ENCODE measurements around the gene INAFM2. TPM values are rescaled to one million over a fixed set of nuclear protein-coding genes. Genes with fewer than 3 reads are reported as not detected.

Gene INAFM2
- 6.8 and 9.9 TPM in 2 replicates for total RNA-seq

DNA sequence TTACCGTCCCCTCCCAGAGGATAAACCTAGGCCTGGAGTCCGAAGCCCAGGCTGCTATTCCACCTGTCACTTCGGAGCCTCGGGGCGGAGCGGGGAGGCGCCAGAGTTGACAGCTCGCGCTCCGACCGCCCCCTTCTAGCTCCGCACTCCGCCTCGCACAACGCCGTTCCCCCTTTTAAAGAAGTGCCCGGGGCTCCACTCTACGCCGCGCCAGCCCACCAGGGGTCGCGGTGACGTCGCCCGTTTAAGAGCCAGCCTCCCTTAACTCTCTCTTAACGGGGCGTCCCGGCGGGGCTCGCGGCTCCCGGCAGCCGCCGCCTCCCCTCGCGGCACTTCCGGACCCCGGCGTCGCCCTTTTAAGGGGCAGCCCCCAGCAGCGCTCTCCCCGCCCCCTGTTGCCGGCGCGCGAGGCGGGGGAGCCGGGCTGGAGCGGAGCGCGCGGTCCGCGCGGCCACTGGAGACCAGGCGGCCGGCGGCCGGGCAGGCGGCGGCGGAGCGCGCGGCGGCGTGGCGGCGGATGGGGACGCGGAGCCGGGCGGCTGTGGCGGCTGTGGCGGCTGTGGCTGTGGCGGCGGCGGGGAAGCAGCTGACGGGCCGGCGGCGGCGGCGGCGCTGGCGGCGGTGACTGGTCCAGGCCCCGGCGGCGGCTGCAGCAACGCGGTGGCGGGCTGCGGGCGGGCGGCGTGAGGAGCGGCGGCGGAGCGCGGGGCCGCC is at the start of gene INAFM2:
INAFM2 (plus strand) TSS at position 454 of the 714 bp plus-strand sequence. CDS start 364 bp downstream, outside the sequence.
- intact Hi-C loops (cut with micrococcal nuclease), result loop anchor here (1.0 to 10.0 kb wide), 2 partner anchors 16 to 911 kb away; partner anchors contain the start of genes CHP1, EXD1 and PLCB2

- intact Hi-C loops (cut with micrococcal nuclease), result loop anchor here (1.0 to 10.0 kb wide), 4 partner anchors 57 to 590 kb away; partner anchors contain the start of gene FSIP1
Observed at GRCh38 chr15:40274350-40275274, 48.9 kb upstream of the INAFM2 start.

GRCh38 chr15:40275523-40275922 is 48.0 kb upstream of the INAFM2 start:
- intact Hi-C loops (cut with micrococcal nuclease), result loop anchor here (2.0 to 10.0 kb wide), 2 partner anchors 493 to 591 kb away; partner anchors contain the start of gene FSIP1

GRCh38 chr15:40275954-40276353 is 47.5 kb upstream of the INAFM2 start:
- intact Hi-C loops (cut with micrococcal nuclease), result loop anchor here (2.0 to 10.0 kb wide), 2 partner anchors 493 to 591 kb away; partner anchors contain the start of gene FSIP1

GRCh38 chr15:40276927-40277326 is 46.6 kb upstream of the INAFM2 start:
- intact Hi-C loops (cut with micrococcal nuclease), result loop anchor here (10.0 kb wide), 1 partner anchor 592 kb away; no protein-coding TSS in a partner anchor

GRCh38 chr15:40277471-40277870 is 46.0 kb upstream of the INAFM2 start:
- intact Hi-C loops (cut with micrococcal nuclease), result loop anchor here (10.0 kb wide), 1 partner anchor 593 kb away; no protein-coding TSS in a partner anchor

- intact Hi-C loops (cut with micrococcal nuclease), result loop anchor here (10.0 kb wide), 1 partner anchor 593 kb away; no protein-coding TSS in a partner anchor
Observed at GRCh38 chr15:40278026-40278425, 45.5 kb upstream of the INAFM2 start.

DNA sequence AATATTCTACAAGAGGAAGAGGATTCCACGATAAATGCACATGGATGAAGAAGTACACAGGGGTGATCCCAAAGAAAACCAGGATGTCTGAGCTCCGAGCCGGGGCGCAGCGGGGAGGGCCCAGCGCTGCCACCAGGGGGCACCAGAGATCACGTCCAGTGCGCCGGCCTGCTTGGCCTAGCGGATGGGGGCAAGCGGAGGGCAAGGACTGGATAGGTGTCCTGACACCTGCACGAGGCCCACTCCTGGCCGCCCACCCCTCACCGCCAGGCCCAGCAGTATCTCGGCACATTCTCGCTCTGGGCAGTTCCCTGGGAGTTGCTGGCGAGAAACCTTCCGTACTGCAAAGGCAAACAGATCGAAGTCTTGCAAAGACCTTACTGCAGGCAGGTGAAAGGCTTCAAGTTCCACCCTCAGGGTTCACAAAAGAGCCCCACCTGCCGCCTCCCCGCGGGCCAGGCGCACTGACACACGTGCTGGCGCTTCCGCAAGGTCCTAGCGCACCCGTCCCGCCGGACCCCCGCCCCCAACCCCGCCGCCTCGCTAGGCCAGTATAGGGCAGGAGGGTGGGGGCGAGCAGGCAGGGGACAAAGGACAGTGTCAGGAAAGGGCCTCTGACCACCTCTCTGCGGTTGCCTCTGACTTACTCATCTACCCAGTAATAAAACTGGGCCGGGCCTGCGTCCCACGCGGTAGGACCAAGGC is 43.9 kb upstream of the INAFM2 start:
- intact Hi-C loops (cut with micrococcal nuclease), result loop anchor here (1.0 to 10.0 kb wide), 4 partner anchors 31 to 595 kb away; no protein-coding TSS in a partner anchor

- intact Hi-C loops (cut with micrococcal nuclease), result loop anchor here (5.0 kb wide), 1 partner anchor 142 kb away; no protein-coding TSS in a partner anchor
Observed at GRCh38 chr15:40280260-40281056, 43.0 kb upstream of the INAFM2 start.

- intact Hi-C loops (cut with micrococcal nuclease), result loop anchor here (5.0 kb wide), 1 partner anchor 141 kb away; no protein-coding TSS in a partner anchor
Observed at GRCh38 chr15:40281057-40281800, 42.3 kb upstream of the INAFM2 start.

- intact Hi-C loops (cut with micrococcal nuclease), result loop anchor here (1.0 to 5.0 kb wide), 2 partner anchors 26 to 141 kb away; partner anchors contain the start of gene PLCB2
Observed at GRCh38 chr15:40281801-40282146, 41.7 kb upstream of the INAFM2 start.

DNA sequence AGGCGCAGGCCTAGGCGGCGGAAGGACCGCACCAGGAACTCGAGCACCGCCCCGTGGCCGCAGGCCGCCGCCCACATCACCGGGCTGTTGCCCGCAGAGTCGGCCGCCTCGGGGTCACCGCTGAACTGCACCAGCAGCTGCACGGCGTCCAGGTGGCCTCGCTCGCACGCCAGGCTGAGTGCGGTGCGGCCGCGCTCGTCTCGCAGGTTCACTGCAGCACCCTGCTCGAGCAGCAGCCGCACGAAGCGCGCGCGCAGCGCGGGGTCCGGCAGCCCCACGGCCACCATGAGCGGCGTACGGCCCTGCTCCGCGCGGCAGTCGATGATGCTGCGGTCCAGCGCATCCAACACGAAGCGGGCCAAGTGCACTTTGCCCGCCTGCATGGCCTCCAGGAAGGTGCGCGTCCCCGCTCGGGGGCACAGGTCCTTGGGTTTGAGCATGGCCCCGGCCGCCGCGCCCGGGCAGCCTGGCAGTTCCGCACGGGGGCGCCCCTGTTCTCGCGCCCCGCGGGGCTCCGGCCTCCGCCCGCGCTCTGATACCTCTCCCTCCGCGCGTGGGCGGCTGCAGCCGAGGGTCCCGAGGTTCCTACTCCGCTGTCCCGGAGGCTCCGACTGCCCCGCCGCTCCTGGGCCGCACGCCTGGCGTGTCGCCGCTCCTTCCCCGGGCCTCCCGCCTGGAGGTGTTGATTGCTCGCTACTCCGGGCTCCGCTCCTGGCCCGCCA is 41.2 kb upstream of the INAFM2 start:
- intact Hi-C loops (cut with micrococcal nuclease), result loop anchor here (1.0 to 5.0 kb wide), 2 partner anchors 25 to 140 kb away; partner anchors contain the start of gene PLCB2

DNA sequence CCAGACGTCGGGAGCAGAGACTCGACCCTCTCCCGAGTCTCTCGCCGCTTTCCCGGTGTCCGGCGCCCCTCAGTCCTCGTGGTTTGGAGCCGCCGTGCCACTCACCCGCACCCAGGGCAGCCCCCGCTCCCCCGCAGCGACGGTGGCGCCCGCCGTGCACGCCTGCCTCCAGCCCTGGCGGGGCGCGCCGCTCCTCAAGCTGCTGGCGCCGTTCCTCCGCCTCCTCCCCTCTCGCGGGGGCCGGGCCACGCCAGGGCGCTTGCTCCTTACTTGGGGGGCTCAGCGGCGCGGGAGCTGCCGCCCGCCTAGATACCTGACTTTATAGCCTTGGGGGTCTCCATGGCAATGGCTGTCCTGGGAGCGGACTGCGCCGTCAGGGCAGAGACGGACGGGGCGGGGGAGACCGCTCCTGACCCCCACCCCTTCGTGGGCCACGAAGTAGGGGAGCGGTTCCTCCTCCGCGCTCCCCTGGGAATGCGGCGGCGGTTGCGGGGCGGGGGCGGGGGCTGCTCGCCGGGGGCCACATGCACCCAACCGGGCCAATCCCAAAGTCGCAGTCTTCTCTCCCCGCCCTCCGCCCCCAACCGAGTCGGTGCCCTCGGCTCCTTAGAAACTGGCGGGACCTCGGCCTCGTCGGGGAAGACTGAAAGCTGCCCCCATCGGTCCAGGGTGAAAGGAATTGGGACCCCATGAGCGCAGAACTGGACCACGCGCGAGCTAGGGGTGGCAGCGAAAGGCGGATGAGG is 40.5 kb upstream of the INAFM2 start, which contains the start of gene ANKRD63:
ANKRD63 (minus strand) TSS at position 196 of the 746 bp plus-strand sequence. CDS start 478 bp downstream, outside the sequence.
- intact Hi-C loops (cut with micrococcal nuclease), result loop anchor here (1.0 to 5.0 kb wide), 2 partner anchors 24 to 139 kb away; partner anchors contain the start of gene PLCB2

DNA sequence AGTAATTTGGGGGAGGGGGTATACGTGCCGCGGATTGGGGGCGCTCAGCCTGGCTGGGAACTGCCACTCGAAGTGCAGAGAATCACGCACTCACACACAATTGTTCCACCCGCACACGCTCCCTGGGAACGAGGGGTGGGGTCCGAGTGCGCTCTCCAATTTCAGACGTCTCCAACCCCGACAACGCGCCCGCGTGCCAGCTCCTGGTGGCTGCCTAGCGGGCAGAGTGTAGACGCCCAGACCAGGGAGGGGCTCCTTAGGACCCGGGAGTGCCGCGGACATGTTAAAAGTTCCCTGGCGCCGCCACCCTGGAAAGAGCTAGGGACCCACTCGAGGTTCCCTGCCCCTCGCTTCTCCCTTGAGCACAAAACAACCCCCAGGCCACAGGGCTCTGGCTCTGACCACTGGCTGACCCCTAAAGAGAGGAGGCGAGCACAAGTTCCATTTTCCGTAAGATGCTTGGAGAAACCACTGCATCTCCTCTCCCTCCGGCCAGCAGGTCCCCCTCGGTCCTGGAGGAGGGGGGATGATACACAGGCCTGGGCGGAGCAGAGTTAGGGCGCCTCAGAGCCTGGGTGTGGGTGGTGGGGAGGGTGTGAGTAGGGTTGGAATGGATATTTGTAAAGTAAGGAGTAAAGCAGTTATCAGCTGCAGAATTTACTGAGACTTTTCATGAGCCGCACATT is 39.7 kb upstream of the INAFM2 start:
- intact Hi-C loops (cut with micrococcal nuclease), result loop anchor here (5.0 kb wide), 1 partner anchor 139 kb away; no protein-coding TSS in a partner anchor

- intact Hi-C loops (cut with micrococcal nuclease), result no loop called here
Observed at GRCh38 chr15:40285151-40285550, 38.3 kb upstream of the INAFM2 start.

GRCh38 chr15:40285554-40286011 is 37.9 kb upstream of the INAFM2 start:
- intact Hi-C loops (cut with micrococcal nuclease), result no loop called here

Measured in T-helper 2 cell treated with Interferon-gamma antibody and Interleukin-4, amounts not matched to agents 100 ng/mL and 5 ng/mL, for 36 hours (primary cell).